ENCODE results near the gene MIF4GD.
"Not testable (repeated sequence)": the region's sequence is repeated elsewhere in the genome, so short reads cannot be mapped to it uniquely, and the experiment has no call there.

The MIF4GD gene

DNA sequence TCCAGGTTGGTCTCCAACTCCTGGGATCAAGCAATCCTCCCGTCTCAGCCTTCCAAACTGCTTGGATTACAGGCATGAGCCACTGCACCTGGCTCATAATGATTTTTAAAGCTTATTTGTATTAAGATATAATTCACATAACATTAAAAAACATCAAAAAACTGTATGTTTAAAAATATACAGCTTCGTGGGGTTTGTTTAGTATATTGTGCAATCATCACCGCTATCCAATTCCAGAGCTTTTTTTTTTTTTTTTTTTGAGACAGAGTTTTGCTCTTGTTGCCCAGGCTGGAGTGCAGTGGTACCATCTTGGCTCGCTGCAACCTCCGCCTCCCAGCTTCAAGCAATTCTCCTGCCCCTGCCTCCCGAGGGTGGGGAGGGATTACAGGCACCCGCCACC lies 29.2 kb upstream of the MIF4GD start:
- no peak overlapping the region for H3K4me3 ChIP-seq (ENCODE audit: low read depth, low read length)
- TF ChIP-seq, protein P1, sequence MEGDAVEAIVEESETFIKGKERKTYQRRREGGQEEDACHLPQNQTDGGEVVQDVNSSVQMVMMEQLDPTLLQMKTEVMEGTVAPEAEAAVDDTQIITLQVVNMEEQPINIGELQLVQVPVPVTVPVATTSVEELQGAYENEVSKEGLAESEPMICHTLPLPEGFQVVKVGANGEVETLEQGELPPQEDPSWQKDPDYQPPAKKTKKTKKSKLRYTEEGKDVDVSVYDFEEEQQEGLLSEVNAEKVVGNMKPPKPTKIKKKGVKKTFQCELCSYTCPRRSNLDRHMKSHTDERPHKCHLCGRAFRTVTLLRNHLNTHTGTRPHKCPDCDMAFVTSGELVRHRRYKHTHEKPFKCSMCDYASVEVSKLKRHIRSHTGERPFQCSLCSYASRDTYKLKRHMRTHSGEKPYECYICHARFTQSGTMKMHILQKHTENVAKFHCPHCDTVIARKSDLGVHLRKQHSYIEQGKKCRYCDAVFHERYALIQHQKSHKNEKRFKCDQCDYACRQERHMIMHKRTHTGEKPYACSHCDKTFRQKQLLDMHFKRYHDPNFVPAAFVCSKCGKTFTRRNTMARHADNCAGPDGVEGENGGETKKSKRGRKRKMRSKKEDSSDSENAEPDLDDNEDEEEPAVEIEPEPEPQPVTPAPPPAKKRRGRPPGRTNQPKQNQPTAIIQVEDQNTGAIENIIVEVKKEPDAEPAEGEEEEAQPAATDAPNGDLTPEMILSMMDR (conservative IDR thresholded peaks at IDR 0.05; ENCODE audit: low read depth, low read length) = no peak
- DNase-seq (ENCODE audit: low read depth) = no peak

DNA sequence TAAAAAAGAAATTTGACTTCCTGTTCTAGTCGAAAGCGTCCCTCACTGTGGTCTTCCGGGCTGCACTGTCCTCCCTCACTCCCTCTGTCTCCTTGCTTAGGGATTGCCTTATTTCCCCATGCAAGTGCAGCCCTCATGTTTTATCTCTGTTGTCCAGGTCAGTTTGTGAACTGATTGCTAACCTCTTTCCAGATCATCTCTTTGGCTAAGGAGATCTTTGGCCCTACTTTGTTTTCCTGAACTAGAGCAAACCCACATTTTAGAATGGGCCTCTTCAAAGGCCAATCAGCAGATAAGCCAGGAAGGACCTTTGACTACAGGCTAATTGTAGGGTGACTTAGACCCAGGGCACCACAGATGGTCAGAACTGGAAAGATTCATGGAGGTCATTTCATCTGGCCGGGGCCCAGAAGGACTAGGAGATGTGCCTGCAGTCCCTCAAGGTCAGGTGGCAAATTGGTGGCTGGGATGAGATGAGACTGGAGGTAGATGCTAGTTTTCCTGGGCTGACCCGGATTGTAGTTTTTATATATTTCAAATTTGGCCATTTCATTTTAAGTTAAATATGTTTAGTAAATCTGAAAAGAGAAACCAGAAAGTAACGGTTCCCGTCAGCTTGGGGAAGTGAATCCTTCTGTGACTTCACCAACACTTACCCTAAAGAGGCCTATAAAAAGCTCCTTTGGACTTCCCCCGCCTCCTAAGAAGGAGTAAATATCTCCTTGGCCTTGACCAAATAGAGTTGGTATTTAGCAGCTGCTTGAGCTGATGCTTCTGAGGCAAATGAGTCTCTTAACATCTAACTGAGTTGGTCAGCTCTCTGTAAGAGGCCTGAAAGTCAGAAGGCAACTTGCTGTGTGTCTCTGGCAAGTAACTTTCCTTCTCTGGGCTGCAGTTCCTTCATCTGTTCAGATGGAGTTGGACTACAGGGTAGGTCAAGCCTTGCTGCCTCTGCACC lies 24.4 kb upstream of the MIF4GD start:
- TF ChIP-seq, protein P1 (conservative IDR thresholded peaks at IDR 0.05; ENCODE audit: low read depth, low read length) = no peak

DNA sequence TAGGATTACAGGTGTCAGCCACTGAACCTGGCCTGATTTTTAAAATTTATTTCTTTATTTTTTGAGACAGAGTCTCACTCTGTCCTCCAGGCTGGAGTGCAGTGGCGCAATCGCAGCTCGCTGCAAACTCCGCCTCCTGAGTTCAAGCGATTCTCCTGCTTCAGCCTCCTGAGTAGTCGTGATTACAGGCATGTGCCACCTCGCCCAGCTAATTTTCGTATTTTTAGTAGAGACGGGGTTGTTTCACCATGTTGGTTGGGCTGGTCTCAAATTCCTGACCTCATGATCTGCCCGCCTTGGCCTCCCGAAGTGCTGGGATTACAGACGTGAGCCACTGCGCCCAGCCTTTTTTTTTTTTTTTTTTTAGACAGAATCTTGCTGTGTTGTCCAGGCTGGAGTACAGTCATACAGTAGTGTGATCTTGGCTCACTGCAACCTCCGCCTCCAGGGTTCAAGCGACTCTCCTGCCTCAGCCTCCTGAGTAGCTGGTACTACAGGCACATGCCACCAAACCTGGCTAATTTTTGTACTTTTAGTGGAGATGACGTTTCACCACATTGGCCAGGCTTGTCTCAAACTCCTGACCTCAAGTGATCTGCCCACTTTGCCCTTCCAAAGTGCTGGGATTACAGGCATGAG lies 21.9 kb upstream of the MIF4GD start:
- not testable (repeated sequence) for DNase-seq (ENCODE audit: low read depth); H3K4me3 ChIP-seq (ENCODE audit: low read depth, low read length)

More for the DNA sequence above, 24.4 kb upstream of the MIF4GD start:
- H3K4me3 ChIP-seq (ENCODE audit: low read depth, low read length) = no peak overlapping the region
- no peak for DNase-seq (ENCODE audit: low read depth)

DNA sequence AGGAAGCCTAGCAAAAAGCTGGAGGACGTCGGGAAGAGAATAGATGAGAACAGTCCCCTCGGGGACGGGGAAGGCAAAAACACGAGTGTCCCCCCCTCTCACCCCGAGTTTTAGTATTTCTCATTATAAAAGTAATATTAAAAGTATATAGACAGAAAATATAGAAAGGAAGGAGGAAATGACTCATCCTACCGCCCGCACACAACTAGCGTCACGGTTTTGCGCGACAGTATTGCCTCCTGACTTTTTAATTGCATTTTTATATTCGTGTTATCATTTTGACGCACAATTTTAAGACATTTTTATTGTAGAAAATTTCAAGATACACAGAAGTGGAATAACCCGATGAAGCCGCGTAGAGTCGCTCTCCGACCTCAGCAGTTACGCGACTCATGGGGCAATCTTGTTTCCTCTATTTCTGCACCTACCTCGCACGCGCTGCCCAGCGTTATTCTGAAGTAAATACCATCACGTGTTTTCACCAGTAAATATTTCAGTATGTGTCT lies 18.9 kb upstream of the MIF4GD start:
- peak overlapping the region; percentile 91 for H3K4me3 ChIP-seq (ENCODE audit: low read depth, low read length)
- peak; percentile 73 for DNase-seq (ENCODE audit: low read depth)
- TF ChIP-seq, protein P1 (conservative IDR thresholded peaks at IDR 0.05; ENCODE audit: low read depth, low read length) = peak; percentile 43

DNA sequence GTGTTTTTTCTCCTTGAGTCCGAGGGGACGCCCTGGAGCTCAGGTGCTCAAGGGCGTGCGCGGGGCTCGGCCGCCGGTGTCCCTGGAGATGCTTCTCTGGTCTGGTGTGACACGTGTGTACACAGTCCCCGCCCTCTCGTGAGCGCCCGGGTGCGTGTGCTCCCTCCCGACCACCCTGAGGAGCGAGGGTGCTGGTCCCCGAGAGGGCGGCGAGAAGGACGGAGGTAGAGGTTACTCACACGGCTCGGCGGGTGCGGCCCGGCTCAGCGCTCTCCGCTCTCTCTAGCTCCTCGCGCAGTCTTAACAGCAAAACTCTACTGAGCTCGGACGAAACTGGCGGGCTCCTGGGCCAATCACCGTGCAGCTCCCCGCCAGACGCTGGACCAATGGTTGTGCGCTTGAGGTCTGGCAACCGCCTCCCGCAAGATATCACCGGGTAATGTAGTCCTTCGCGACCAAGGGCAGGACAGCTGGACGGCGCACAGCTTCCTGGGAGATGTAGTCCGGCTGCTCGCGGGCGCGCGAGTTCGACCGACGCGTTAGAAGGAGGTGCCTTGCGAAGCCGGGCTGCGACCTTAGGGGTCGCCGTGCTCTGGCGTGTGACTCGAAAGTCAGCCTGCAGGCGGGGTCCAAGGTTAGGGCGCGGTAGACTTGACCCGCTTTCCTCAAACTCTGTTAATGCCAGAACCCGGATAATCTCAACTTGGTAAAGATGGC lies 18.2 kb upstream of the MIF4GD start, which contains the start of gene SLC25A19:
Gene SLC25A19 (minus strand): TSS at position 319 of the 717 bp plus-strand sequence. CDS start 2,669 bp downstream, outside the sequence.
- peak within 1 kb of the TSS; percentile 91 for H3K4me3 ChIP-seq (ENCODE audit: low read depth, low read length)
- TF ChIP-seq, protein P1 (conservative IDR thresholded peaks at IDR 0.05; ENCODE audit: low read depth, low read length) = no peak
- DNase-seq (ENCODE audit: low read depth) = peak; percentile 100

DNA sequence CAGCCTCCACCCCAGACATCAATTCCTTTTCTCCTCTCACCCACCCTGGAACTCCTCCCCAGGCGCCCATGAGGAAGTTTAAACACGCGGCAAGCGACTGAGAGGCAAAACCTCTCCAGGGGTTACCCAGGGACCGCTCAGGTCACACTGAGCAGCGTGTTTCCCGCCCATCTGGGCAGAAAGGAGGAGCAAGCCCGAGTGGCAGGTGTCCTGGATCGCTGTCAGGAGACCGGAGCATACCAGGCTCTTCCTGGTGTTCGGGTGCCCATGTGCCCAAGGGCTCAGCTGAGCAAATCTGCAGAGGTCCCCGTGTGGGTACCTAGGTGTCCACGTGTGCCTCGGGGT lies 17.7 kb upstream of the MIF4GD start:
- DNase-seq (ENCODE audit: low read depth) = no peak
- peak overlapping the region; percentile 90 for H3K4me3 ChIP-seq (ENCODE audit: low read depth, low read length)

More for the DNA sequence above, 17.7 kb upstream of the MIF4GD start:
- TF ChIP-seq, protein P1 (conservative IDR thresholded peaks at IDR 0.05; ENCODE audit: low read depth, low read length) = no peak

Data from choroid plexus epithelial cell (primary cell).